GM15510 (cell line): ENCODE data around the gene ESYT1.

Experiments used
- POLR2A ChIP-seq: IDR thresholded peaks from 3 replicates; pipeline ENCODE4 v1.6.1; 2011; ENCODE audit warnings: borderline replicate concordance; ENCODE audit not compliant: insufficient read length; ENCODE audit errors: extremely low read depth

The ESYT1 gene

DNA sequence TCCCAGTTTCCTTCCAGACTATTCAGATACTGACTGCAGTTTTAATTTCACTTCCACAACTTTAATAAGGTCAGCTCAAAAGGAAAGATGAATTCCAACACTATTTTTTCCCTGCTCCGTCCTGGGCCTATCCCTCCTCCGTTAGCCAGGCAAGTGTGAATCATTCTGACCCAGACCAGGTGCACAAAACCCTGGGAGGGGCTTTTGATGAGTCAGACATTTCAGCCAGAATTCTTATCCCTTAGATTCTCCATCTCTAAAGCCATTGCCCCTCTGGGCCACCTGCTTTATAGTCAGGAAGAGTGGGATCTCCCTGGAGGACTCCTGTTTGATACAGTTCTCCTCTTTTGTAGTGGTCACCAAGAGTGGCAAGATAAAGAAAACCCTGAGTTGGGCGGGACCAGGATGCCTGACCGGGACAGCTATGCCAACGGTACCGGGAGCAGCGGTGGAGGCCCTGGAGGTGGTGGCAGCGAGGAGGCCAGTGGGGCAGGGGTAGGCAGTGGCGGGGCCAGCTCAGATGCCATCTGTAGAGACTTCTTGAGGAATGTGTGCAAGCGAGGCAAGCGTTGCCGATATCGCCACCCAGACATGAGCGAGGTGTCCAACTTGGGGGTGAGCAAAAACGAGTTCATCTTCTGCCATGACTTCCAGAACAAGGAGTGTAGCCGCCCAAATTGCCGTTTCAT lies 7.8 kb upstream of the ESYT1 start:
- no peak for TF ChIP-seq POLR2A

DNA sequence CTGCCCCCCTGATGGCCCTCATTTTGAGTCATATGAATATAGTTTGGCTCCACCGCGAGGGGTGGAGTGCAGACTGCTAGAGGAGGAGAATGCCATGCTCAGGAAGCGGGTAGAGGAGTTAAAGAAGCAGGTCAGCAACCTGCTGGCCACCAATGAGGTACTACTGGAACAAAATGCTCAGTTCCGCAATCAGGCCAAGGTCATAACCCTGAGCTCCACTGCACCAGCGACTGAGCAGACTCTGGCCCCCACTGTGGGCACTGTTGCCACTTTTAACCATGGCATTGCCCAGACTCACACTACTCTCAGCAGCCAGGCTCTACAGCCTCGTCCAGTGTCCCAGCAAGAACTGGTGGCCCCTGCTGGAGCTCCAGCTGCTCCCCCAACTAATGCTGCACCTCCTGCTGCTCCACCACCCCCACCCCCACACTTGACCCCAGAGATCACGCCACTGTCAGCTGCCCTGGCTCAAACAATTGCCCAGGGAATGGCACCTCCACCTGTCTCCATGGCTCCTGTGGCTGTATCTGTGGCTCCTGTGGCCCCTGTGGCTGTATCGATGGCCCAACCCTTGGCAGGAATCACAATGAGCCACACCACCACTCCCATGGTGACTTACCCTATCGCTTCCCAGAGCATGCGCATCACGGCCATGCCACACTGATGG lies 6.7 kb upstream of the ESYT1 start:
- TF ChIP-seq POLR2A, result no peak

DNA sequence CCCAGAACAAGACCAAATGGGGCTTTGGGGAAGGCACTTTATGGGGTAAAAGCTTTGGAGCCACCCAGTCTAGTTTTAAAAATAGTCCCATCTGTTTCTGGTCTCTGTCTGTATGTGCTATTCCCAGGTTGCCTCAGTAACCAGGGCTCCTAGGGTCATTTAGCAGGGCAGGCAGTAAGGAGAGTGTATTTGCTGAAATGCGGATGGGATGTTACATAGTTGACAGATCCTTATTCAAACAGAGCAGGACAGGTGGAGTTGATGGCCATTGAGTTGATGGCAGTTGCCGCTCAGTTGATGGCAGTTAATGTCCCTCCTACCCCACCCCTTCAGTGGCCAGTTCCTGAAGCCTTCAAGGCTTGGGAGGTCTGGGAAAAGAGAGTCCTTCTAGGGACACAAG lies 5.4 kb upstream of the ESYT1 start:
- no peak for TF ChIP-seq POLR2A

DNA sequence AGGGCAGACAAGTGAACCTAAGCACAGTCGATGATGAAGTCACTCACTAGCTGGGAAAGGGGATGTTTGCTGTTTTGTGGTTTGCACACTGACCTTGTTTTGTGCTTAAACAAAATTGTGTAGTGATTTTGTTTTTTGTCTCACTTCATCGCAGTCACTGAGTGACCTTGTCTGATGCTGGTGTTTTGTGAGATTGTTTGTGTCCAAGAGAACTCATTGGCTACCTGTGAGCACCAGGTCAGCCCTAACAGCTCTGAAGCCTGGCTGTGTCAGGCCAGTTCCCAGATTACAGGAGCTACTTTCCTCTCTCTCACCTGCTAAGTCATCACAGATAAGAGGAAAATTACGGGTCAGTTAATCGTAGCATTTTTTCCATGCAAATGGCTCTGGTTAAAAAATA lies 3.9 kb upstream of the ESYT1 start:
- no peak for TF ChIP-seq POLR2A

DNA sequence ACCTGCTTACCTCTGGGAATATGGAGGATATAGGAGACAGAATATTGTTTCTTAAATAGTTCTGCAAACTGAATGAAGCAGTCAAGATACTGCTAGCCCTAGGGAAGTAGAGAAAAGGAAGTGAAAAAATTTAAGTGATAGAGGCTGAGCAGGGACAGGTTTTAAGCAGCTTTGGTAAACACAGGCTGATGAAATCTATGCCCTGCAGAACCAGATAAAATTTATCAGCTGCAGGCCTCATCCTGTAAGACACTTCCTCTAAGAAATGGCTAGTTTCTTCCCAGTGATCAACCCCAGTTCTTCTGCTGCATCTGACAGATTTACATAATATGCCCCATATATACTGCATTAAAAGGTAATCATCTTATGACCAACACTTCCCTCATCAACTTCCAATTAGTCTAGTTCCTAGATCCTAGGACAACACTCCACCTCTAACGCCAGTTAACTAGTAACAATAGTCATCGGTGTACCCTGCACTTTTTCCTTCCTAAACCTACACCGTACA lies 1.3 kb upstream of the ESYT1 start:
- no peak for TF ChIP-seq POLR2A

DNA sequence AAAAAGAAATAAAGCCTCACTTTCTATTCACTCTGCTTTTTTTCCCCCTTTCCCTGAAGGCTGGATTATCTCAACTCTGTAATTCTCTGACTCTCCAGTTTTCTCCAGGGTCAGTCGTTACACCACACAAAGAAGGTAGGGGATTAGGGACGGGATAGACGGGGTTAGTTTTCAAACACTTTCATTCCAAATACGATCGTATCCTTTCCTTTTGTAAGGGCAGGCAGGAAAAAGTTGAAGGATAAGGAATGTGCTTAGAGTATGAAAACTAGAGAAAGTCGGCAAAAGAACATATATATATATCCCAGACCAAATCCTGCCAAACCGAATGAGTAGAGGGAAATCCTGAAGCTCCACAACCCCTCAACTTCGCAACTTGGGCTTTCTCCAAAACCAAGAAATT lies 581 bp upstream of the ESYT1 start:
- no peak for TF ChIP-seq POLR2A

DNA sequence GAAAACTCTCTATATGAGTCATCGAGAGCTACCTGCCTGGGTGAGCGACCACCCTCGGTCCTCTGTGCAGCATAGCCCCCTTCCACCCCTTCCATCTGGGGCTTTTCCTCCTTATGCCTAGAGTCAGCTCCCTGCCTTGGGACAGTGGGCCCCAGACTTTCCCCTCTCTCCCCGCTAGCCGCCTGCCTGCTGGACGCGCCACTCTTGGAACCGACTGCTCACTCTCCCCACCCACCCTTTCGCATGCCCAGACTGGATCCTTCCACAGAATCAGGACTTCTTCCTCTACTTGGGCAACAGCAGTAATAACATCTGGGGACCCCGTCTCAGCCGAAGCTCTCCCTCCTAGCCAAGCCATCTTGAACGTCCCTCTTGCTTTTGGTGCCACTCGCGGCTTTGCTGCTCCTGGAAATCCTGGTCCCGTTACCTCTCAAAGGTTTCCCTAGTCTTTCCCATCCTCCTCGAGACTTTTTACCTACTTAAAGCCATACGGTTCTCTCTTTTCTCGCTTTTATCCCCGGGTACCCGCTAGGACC lies 671 bp downstream of the ESYT1 start:
- no peak for TF ChIP-seq POLR2A

DNA sequence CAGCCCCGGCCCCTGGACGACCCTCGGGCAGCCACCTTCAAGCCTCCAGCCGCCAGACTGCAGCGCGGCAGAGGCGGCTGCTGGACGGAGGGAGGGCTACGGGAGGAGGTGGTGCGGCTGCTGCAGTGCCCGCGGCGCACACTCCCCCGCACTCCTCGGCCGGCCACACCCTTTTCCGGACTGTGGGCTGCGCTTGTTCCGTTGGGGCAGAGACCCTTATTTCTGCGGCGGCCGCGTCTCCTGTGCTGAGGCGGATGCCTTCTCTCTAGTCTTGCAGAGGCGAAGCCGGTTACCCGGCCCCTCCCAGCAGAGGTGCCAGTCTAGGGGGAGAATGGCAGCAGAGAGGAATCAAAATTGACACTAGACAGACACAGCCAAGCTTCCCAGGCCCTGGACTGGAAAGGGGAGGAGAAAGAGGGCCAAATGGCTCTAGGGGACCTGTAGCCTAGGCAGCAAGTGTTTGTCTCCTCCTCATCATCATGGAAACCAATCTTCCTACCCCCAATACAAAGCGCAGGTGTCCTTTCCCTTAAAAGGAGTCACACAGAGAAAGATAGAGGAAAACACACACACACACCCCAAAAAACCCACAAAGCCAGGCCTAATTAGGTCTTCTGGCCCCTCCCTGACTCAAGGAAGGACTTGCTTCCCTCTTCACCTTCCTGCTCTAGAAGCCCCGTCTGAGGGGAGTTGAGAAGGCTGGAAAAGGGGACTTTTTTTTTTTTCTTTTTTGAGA lies 1.3 kb downstream of the ESYT1 start:
- TF ChIP-seq POLR2A, result peak; percentile 69

DNA sequence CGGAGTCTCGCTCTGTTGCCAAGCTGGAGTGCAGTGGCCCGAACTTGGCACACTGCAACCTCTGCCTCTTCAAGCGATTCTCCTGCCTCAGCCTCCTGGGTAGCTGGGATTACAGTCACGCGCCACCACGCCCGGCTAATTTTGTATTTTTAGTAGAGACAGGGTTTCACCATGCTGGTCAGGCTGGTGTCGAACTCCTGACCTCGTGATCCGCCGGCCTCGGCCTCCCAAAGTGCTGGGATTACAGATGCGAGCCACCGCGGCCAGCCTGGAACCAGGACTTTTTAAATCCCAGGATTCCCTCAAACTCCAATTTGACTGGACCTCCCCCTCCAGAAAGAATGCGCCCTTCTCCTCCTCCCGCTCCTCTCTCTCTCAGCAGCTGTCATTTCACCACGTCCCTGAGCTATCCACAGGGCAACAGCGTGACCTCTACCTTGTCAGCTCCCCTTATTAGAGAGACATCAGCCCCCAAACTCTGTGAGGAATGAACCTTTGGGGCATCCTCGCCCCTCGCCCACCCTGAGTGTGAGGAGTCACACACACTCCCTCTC lies 2.0 kb downstream of the ESYT1 start:
- TF ChIP-seq POLR2A, result no peak

DNA sequence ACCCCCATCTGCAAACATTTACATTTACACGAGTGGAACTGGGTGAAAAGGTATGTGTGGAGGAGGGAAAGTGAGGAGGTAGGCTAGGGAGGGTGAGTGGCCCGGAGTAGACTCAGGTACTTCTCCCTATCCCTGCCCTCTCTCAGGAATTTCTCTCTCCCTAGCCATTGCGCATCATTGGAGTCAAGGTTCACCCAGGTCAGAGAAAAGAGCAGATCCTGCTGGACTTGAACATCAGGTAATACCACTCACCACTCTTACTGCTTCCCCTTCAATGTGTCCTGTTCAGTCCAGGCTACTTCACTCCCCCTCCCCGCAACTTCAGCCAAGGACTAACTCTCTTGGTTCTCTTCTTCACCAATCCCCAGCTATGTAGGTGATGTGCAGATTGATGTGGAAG lies 2.8 kb downstream of the ESYT1 start:
- no peak for TF ChIP-seq POLR2A

DNA sequence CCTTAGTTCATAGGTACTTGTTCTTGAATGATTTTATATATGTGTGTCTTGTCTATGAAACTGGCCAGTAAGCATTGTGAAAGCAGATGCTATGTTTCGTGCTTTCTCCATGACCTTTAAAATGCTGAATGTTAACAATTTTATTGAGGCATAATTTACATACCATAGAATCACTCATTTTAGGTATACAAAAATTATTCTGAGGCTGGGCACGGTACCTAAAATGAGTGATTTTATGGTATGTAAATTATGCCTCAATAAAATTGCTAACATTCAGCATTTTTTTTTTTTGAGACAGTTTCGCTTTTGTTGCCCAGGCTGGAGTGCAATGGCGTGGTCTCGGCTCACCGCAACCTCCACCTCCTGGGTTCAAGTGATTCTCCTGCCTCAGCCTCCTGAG lies 6.8 kb downstream of the ESYT1 start:
- TF ChIP-seq POLR2A, result no peak

DNA sequence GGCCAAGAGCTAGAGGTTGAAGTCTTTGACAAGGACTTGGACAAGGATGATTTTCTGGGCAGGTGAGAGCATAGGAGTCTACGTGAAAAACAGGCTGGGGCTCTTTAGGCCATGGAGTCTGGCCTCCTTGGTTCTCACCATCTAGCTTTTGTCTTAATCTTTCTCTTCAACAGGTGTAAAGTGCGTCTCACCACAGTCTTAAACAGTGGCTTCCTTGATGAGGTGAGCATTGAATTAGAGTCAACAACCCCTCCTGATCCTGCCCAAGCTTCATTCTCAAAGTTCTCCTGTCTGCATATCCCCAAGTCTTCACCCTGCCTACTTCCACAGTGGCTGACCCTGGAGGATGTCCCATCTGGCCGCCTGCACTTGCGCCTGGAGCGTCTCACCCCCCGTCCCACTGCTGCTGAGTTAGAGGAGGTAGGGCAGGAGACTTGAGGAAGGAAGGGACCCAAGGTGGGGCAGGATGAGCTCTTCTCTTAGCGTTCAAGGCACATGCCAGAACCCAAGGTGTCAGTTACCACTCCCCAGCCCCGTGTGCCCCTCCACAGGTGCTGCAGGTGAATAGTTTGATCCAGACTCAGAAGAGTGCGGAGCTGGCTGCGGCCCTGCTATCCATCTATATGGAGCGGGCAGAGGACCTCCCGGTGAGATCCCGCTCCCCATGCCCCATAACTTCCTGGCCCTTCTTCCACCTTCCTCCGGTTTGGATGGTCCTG lies 9.9 kb downstream of the ESYT1 start:
- no peak for TF ChIP-seq POLR2A

DNA sequence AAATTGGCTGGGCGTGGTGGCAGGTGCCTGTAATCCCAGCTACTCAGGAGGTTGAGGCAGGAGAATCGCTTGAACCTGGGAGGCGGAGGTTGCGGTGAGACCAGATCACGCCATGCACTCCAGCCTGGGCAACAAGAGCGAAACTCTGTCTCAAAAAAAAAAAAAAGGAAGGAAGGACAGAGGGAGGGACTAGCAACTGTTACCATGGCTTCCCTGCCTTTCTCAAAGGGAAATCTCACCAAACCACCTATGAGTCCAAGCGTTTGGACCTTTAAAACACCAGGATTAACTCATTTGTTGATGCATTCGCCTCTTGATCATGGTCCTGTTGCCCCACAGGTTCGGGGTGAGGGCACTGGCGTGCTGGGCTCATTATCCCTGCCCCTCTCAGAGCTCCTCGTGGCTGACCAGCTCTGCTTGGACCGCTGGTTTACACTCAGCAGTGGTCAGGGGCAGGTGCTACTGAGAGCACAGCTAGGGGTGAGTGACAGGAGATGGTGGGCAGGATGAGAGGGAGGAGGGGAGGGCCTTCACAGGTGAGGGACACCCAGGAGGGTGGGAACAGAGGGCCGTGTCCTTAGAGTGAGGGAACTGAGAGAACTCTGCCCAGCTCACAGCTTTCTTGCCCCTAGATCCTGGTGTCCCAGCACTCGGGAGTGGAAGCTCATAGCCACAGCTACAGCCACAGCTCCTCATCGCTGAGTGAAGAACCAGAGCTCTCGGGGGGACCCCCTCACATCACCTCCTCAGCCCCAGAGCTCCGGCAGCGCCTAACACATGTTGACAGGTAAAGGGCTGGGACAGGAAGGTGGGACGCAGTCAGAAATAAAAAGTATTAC lies 14.1 kb downstream of the ESYT1 start:
- no peak for TF ChIP-seq POLR2A
